DMS53 treated with DMSO at 0.1 percent for 48 hours (cell line): Measurements from ENCODE around the gene PLB1.

Source experiments
- DNase-seq: peaks from one replicate; lab custom pipeline; 2025; ENCODE audit not compliant: unreplicated experiment; lab: John Stamatoyannopoulos, UW

The PLB1 gene

DNA sequence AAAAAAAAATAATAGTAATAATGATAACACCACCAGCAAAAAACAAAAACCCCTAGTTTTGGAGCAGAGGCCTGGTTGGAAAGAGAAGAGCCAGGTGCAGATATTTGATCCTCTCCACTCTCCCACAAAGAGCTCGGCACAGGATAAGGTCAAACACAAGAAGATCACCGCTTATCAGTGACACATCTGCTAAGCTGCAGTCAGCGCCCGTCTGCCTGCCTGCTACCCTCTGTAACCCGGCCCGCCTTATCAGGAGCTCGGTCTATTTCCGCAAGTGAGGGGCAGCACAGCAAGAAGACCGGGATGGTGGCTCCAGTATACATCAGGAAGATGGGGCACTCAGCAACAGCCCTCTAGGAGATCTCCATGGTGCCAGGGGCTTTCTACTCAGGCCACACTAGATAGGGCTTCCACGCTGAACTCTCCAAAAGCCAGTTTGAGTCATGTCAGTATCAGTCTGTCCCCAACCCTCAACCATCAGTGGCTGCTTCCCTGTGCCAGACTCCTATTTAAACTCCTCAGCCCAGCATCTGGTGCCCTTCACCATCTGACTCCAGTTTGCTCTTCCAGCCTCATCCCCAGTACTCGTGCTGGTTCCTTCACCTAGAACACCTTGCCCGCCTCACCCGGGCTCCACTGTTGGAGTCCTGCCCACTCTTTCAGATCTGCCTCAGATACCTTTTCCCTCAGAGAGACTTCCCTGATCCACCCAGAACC is 188.4 kb downstream of the PLB1 start:
- DNase-seq: no peak

DNA sequence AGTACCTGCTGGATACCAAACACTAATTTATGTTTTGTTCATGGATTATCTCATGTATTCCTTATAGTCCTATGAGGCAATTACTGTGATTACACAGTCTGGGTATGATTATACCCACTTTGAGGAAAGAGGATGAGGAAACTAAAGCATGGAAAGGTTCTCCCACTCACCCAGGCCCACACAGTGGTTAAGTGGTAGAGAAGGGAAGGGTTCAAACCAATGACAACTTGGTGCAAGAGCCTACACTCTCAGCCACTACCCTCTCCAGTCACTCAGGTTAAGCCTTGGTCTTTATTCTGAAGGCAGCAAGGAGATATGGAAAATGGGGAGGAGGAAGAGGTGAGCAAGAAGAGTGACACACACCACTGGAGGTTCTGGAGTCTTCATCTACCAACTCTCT is 191.3 kb downstream of the PLB1 start:
- no peak for DNase-seq

DNA sequence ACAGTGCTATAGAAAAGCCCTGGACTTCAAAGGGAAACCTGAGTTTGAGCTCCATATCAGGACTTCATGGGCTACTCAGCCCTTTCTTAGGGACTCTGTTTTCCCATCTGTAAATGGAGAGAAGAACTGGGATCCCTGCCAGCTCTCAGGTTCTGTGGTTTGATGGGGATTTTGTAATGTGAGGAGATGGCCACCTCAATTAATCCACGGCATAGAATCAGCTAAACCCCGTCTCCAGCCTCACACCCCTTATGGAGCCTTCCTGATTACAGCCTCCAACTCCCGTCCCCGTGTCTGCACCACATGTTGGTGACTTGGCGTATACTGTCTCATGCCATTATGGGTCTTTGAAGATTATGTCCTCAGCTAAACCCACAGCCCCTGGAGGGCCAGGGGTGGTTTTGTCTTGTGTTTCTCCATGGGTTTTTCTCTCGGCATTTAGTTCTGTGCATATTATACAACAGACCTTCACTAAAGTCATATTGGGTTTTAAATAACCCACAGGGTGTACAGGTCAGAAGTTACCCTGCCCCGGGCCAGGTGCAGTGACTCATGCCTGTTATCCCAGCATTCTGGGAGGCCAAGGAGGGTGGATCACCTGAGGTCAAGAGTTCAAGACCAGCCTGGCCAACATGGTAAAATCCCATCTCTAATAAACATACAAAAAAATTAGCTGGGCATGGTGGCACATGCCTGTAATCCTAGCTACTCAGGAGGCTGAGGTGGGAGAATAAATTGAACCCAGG is 192.0 kb downstream of the PLB1 start:
- no peak for DNase-seq

DNA sequence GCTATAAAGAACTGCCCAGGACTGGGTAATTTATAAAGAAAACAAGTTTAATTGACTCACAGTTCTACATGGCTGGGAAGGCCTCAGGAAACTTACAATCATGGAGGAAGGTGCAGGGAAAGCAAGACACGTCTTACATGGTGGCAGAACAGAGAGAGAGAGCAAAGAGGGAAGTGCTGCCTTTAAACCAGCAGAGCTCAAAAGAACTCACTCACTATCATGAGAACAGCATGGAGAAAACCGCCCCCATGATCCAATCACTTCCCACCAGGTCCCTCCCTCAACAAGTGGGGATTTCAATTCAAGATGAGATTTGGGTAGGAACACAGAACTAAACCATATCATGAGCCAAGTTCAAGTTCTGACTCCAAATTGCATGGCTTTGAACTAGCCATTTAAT is 193.0 kb downstream of the PLB1 start:
- no peak for DNase-seq

DNA sequence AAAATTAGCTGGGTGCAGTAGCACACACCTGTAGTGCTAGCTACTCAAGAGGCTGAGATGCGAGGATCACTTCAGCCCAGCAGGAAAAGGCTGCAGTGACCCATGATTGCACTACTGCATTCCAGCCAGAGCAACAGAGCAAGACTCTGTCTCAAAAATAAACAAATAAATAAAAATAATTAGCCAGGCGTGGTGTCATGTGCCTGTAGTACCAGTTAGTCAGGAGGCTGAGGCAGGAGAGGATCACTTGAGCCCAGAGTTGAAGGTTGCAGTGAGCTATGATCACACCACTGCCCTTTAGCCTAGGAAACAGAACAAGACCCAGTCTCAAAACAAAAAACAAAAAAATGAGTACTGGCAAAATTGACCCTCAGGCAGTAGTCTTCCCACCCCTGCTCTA is 193.9 kb downstream of the PLB1 start:
- no peak for DNase-seq

DNA sequence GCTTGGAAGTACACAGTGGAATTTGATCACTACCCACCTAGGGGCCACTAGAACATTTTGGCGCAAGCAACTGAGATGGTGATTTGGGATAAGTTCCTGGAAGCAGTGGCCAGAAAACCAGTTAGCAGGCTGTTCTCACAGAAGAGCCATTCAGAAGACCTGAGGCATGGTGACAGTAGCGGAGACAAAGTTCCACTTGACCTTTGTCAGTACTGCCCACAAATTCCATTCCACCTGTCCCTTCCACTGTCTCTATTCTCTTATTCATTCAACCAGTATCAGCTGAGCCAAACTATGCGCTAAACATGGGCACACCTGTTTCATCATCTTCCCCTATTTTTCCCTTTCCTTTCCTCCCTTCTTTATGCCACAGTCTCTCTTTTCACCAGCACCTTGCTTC is 196.6 kb downstream of the PLB1 start:
- DNase-seq: no peak

DNA sequence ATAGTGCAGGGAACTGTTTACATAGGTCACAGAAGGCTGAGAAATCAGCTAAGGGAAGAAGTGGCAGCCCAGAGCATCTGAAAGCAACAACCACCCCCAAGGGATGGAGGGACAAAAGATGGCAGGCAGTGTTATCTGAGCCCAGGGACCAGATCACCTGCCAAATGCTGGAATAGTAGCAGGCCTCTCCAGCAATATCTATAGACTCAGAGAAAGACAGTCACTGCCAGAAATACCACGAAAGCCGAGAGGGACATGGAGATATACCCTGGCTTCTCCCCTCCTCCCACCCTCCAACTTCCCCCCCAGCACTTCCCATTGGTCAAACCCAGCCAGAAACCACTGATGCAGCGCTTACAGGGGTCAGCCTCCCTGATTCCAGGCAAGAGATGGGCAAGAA is 197.4 kb downstream of the PLB1 start:
- no peak for DNase-seq
